Measurements from ENCODE around the gene CDH13.

DNA sequence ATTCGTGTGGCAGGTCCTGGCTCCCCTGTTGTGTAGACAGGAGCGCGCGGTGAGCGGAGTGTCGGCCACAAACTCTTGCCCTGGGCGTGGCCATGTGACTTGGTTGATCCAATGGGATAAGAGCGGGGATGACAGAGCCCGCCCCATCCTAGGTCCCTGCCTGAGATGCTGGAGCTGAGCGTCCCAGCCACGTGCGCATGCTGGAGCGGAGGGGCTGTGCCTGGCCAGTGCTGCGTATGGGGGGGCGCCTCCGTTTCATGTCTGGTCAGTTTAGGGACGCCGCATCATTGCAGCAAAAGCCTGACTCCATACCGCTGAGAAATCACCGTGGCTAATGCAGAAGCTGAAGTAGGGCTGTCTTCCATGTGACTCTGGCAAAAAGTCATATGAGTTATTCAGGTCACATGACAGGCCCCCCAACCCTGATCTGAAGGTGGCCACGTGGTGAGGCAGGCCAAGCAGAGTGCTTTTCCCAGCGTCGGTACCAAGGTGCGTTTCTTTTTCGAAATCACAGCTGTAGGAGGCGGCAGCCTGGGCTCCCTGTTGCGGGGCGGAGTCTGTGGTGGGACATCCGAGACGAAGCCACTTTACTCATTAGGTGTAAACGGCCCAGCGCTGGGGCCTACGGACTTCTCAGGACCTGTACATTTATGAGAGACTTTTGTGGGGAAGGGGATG, 1203.5 kb downstream of the CDH13 start:
- no peak for TF ChIP-seq GATA2 (IDR thresholded peaks at IDR 0.05; ENCODE audit: low read depth, low read length)
- TF ChIP-seq GATA3 (IDR thresholded peaks at IDR 0.05; ENCODE audit: low read depth, low read length), result no peak

Data from SH-SY5Y (cell line).